Calu3 (cell line): ENCODE measurements around the gene RABGAP1L. TPM values are rescaled to one million over a fixed set of nuclear protein-coding genes. Genes with fewer than 3 reads are reported as not detected.
"Not testable (repeated sequence)": the region's sequence is repeated elsewhere in the genome, so short reads cannot be mapped to it uniquely, and the experiment has no call there.

Experiments
- BruUV-seq: library from RNA; stranded (reverse); fragments of 400-500 nt; replicated peaks from 2 replicates; lab custom pipeline; 2021; lab: Mats Ljungman, UMichigan
- CTCF ChIA-PET: fragments of 300-600 bp; sonication (Branson Sonifier 250); formaldehyde crosslinking; loops from one replicate; lab custom pipeline; 2022; ENCODE audit warnings: antibody characterized with exemption; lab: Charles Lee
- DNase-seq: peaks from one replicate; pipeline ENCODE4 v3.0.0; 2022
- H3K27ac Mint-ChIP-seq: one replicate; pipeline ENCODE4 v1.8.0; 2022; ENCODE audit warnings: mixed read lengths; ENCODE audit not compliant: unreplicated experiment
- H3K27me3 Mint-ChIP-seq: one replicate; pipeline ENCODE4 v1.8.0; 2022; ENCODE audit warnings: mixed read lengths; ENCODE audit not compliant: unreplicated experiment
- H3K36me3 Mint-ChIP-seq: one replicate; pipeline ENCODE4 v1.8.0; 2022; ENCODE audit warnings: mild to moderate bottlenecking, moderate library complexity, mixed read lengths; ENCODE audit not compliant: insufficient read depth, unreplicated experiment
- H3K4me1 Mint-ChIP-seq: one replicate; pipeline ENCODE4 v1.8.0; 2022; ENCODE audit warnings: mild to moderate bottlenecking, low read depth, mixed read lengths; ENCODE audit not compliant: unreplicated experiment
- H3K4me3 Mint-ChIP-seq: one replicate; pipeline ENCODE4 v1.8.0; 2022; ENCODE audit warnings: mild to moderate bottlenecking, low read depth, moderate library complexity, mixed read lengths; ENCODE audit not compliant: unreplicated experiment
- H3K9me3 Mint-ChIP-seq: one replicate; pipeline ENCODE4 v1.8.0; 2022; ENCODE audit warnings: low read depth, mixed read lengths; ENCODE audit not compliant: unreplicated experiment
- CTCF ChIP-seq: fragments of 200-600 bp; IDR thresholded peaks from one replicate; pipeline ENCODE4 v1.8.0; 2022; ENCODE audit warnings: antibody characterized with exemption; ENCODE audit not compliant: unreplicated experiment
- intact Hi-C: fragments of 100-400 bp; cut with micrococcal nuclease; formaldehyde crosslinking; loops from one replicate; pipeline ENCODE4 v1.10.0; 2022; ENCODE audit not compliant: unreplicated experiment
- total RNA-seq: library from RNA; stranded (reverse); gene quantifications from 2 replicates; pipeline ENCODE4 v1.2.3, GENCODE V29; 2022

Gene RABGAP1L
- total RNA-seq, 1 experiment from 2014 or later = 135 TPM

GRCh38 chr1:174837386-174837785 is 678.1 kb downstream of the RABGAP1L start:
- intact Hi-C loops = no loop called here
- no peak for TF ChIP-seq CTCF
- no TSS peak for BruUV-seq
- no peaks in the 10 kb centered on the region for H3K4me1 Mint-ChIP-seq
- no peak overlapping the region for H3K4me3 Mint-ChIP-seq
- no peak overlapping the region for H3K27ac Mint-ChIP-seq
- no peaks in the 10 kb centered on the region for H3K9me3 Mint-ChIP-seq
- no peak for DNase-seq
- CTCF ChIA-PET = no interaction called here
- H3K36me3 Mint-ChIP-seq = no peaks in the 10 kb centered on the region
- H3K27me3 Mint-ChIP-seq = no peaks in the 10 kb centered on the region

GRCh38 chr1:174839211-174839610 is 679.9 kb downstream of the RABGAP1L start:
- H3K4me3 Mint-ChIP-seq = no peak overlapping the region
- CTCF ChIA-PET = no interaction called here
- no peaks in the 10 kb centered on the region for H3K4me1 Mint-ChIP-seq
- no peak for DNase-seq
- no peaks in the 10 kb centered on the region for H3K9me3 Mint-ChIP-seq
- no peaks in the 10 kb centered on the region for H3K27me3 Mint-ChIP-seq
- no peak overlapping the region for H3K27ac Mint-ChIP-seq
- BruUV-seq = no TSS peak
- H3K36me3 Mint-ChIP-seq = no peaks in the 10 kb centered on the region
- TF ChIP-seq CTCF = no peak
- intact Hi-C loops = no loop called here

- Mint-ChIP-seq H3K27ac (no peak overlapping the region), H3K36me3 (no peaks in the 10 kb centered on the region), H3K4me3 (no peak overlapping the region), H3K4me1 (no peaks in the 10 kb centered on the region), H3K27me3 (no peaks in the 10 kb centered on the region), H3K9me3 (no peaks in the 10 kb centered on the region)
- no peak for DNase-seq
- CTCF ChIA-PET = no interaction called here
- no peak for TF ChIP-seq CTCF
- no TSS peak for BruUV-seq
- intact Hi-C loops = no loop called here
These were observed 682.4 kb downstream of the RABGAP1L start for GRCh38 chr1:174841747-174842146.

- H3K9me3 Mint-ChIP-seq, BruUV-seq, CTCF ChIA-PET, DNase-seq, H3K27me3 Mint-ChIP-seq, H3K4me3 Mint-ChIP-seq, H3K36me3 Mint-ChIP-seq, H3K27ac Mint-ChIP-seq, H3K4me1 Mint-ChIP-seq, intact Hi-C loops: not testable (repeated sequence)
These were observed 689.6 kb downstream of the RABGAP1L start for GRCh38 chr1:174848593-174849560.

- no peak for DNase-seq
- no peaks in the 10 kb centered on the region for H3K4me1 Mint-ChIP-seq
- BruUV-seq = no TSS peak
- no peaks in the 10 kb centered on the region for H3K9me3 Mint-ChIP-seq
- intact Hi-C loops = no loop called here
- H3K36me3 Mint-ChIP-seq = no peaks in the 10 kb centered on the region
- H3K27me3 Mint-ChIP-seq = no peaks in the 10 kb centered on the region
- no peak for TF ChIP-seq CTCF
- no peak overlapping the region for H3K4me3 Mint-ChIP-seq
- no peak overlapping the region for H3K27ac Mint-ChIP-seq
- CTCF ChIA-PET = no interaction called here
These were observed 691.4 kb downstream of the RABGAP1L start for GRCh38 chr1:174850726-174851125.
